Right ventricle myocardium inferior (tissue), 1 donor: ENCODE measurements around the gene SRGAP3. TPM values are rescaled to one million over a fixed set of nuclear protein-coding genes. Genes with fewer than 3 reads are reported as not detected.

Source experiments
- ATAC-seq: fragments of 200-7000 bp; cut with Tn5 transposase; one replicate; pipeline ENCODE4 v1.9.1; 2020; ENCODE audit warnings: mild to moderate bottlenecking, moderate library complexity
- DNase-seq: peaks from one replicate; pipeline ENCODE4 v3.0.0; 2021; ENCODE audit errors: missing footprints
- intact Hi-C: fragments of 100-400 bp; cut with DNase I; formaldehyde crosslinking; loops from one replicate; pipeline ENCODE4 v1.11.0; 2022
- total RNA-seq: library from RNA; stranded (reverse); fragmentation: NEBNext Ultra II Directional; extraction: Animal tissue kit (Norgen Biotek cat#: 25700); gene quantifications from one replicate; pipeline ENCODE4 v1.2.1, GENCODE V29; 2021
- donor health status: DM: no; HTN: yes; CAD: no; lungs with severe emphysema.

The SRGAP3 gene
- total RNA-seq, 1 donor from 2014 or later: 6.1 TPM

DNA sequence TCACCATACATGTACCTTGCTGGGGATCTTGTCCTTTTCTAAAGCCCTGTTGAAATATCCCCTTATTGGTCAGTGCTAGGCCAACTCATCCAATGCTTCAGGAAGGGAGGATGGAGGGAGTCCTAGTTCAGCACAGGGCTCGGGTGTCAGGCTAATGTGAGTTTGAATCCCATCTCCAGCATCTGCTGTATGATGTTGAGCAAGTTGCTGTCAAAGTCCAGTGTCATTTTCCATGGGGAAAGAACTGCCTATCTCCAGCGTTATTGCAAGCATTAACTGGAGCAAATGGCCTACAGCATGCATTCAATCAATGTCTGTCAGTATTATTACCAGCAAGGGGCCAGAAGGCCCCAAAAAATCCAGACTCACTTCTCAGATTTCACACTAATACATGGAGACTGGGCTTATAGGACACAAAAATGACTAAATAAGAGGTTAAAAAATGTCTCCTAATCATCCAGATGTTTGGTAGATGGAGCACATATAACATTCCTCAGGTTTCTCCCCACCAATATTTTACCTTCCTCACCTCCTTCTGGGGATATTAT lies 40.8 kb downstream of the SRGAP3 start:
- intact Hi-C loops: no loop called here
- ATAC-seq: no peak
- DNase-seq: no peak

DNA sequence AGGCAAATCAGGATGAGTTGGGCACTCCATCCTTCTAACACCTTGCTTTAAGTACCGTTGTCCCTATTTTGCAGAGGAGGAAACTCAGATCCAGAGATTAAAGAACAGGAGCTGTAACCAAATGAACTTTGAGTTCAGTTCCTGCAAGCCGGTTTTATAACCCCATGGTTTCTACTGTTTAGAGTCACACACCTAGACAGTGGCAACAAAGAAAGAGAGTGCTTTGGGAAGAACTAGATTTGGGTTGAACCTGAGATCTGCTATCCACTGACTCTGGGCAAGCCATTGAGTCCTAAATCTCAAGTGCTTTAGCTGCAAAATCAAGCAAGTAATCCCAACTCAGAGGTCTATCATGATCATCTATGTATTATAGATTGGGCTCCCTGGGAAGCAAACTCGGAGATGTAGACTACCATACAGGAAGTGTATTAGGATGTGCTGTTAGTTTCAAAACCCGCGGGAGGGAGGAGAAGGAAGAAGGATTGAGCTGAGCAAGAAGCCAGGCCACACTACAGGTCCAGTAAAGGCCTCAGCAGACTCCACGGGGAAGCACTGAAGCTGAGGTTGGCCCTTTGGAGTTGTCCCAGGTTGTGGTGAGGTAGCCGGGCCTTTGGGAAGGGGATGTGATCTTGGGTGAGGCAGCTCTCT lies 42.2 kb downstream of the SRGAP3 start:
- intact Hi-C loops: no loop called here
- DNase-seq (no peak), ATAC-seq (no peak)

DNA sequence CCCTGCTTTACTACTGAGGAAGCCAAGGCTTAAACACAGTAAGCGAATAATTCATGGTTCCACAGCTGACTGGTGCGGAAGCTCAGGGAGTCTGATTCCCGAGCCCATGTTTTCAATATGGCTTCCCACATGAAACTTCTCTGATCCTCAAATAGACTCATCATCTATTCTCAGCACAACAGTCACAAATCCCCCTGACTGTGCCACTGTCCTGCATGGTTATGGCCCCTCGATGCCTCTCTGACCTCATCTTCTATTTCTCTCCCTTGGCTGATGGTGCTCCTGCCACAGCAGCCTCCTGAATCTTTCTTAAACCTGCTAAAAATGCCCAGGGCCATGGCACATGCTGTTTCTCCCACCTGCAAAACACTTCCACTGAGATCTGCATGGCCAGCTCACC lies 43.2 kb downstream of the SRGAP3 start:
- DNase-seq (no peak), ATAC-seq (no peak)
- intact Hi-C loops: no loop called here

DNA sequence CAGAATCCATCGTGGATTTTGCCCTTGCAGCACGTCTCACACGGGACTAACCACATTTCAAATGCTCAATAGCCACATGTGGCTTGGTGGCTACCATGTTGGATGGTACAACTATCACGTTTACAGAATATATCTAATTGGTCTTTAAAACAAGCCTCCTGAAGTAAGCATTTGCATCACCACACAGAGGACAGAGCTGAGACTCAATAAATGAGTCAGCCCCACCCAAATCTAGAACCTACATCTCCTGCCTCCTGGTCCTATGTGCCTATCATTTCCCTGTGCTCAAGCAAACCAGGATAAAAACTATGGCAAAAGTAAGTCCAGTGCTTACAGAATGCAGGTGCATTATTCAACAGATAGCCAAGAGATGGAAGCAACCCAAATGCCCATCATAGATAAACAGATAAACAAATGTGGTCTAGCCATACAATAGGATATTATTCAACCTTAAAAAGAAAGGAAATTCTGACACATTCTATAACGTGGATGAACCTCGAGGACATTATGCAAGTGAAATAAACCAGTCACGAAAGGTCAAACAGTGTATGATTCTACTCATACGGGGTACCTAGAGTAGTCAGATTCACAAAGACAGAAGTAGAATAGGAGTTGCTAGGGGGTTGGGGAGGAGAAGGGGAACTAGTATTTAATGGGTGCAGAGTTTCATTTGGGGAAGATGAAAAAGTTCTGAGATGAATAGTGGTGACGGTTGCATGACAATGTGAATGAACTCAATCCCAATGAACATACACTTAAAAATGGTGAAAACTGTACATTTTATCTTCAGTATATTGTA lies 43.9 kb downstream of the SRGAP3 start:
- ATAC-seq (no peak), DNase-seq (no peak)
- intact Hi-C loops: no loop called here

DNA sequence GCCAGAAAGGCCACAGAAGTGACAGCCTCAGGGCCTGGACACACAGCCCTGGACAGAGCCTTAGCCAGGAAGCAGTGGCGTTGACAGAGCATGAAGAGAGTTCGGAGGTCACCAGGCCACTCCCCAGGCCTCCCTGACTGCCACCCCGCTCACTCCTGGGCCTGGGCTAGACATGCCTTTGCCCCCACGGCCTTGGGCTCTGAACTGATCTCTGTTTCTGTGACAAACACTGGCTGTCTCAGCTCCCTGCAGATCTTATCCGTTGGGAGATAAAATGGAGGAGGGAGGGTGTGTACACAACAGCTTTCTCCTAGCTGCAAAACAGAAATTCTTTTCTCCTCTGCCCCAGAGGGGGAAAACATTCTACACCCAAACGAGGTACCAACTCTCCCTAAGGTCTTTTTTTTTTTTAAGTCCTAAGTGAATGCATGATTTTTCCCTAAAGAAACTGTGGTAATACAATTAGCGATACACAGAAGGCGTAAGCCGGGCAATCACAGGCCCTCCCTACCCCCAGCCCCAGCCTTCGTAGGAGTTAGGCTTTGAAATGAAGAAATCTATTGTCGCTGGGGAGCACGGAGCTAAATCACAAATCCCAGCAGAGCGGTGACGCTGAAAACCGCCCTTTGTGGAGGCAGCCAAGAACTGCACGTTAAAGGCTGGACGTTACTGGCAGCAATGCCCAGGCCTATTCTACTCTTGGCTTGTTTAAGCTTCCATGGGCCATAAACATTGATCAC lies 45.0 kb downstream of the SRGAP3 start:
- DNase-seq (no peak), ATAC-seq (no peak)
- intact Hi-C loops: no loop called here

DNA sequence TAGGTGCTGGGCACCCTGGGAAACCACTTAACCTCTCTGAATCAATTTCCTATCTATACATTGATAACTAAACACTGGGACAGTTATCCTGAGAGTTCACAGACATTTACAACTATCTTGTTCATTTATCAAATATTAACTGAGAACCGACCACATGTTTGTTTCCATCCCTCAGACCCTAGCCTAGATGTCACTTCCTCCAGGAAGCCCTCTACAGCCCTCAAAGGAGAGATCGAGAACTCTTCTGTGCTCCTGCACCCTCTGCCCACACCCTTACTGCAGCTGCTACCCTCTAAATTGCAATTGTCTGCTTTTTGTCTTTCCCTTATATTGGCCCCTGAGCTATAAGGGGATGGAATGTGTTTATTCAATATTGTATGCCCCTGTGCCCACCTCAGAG lies 46.1 kb downstream of the SRGAP3 start:
- DNase-seq: no peak
- no peak for ATAC-seq
- intact Hi-C loops: no loop called here

DNA sequence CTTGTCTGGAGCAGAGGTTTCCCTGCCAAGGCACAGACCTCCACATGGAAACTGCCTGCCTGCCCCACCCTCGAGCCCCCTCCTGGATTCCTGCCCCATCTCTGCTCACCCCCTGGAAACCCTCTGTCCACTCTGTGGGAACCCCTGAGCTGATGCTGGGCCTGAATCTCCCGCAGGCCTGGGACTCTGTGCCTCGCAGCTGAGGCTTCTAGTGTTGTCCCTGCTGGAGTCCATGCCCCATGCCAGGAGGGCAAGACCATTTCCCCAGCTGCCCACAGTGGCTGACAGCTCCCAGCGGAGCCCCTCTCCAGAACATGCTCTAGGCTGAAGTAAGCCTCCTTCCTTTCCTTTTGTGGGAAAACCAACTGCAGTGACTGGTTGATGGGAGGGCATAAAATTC lies 46.9 kb downstream of the SRGAP3 start:
- no peak for ATAC-seq
- intact Hi-C loops: no loop called here

DNA sequence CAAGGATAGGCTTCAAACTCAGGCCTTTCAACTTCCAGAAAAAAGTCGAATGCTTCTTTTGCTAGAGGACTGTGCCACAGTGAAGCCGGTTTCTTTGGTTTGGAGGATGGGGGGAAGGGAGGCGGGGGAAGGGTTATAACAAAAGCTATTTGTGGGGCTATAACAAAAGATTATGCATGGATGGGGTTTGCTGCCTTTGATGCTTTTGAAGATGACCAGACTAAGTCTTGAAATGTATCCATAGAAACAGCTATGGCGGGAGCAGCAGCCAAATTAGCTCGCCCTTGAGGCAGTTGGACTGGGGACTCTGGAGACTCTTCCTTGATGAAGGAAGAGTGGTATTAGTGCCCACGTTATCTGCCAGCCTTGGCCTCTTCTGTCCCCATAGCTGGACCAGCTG lies 47.5 kb downstream of the SRGAP3 start:
- no peak for ATAC-seq
- intact Hi-C loops: no loop called here

More for the DNA sequence above, 46.9 kb downstream of the SRGAP3 start:
- no peak for DNase-seq

DNA sequence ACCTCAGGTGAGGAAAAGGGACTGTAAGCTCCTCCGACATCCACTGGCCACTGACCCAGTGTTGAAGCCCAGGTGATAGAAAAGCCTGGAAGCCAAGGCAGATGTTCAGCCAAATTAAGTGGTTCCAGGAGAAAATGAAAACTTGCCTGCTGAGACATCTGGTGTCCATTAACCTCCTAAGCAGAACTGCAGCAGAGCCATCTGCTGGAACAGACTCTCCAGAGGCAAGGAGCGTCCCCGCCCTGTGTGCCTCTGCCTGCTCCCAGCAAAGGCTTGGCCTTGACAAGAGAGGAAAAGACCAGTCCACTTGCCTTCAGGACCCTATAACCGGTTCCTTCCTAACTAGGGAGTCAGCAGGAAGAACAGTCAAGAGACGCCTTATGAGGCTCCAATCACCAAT lies 48.2 kb downstream of the SRGAP3 start:
- DNase-seq: no peak
- intact Hi-C loops: no loop called here

More for the DNA sequence above, 47.5 kb downstream of the SRGAP3 start:
- DNase-seq: no peak

DNA sequence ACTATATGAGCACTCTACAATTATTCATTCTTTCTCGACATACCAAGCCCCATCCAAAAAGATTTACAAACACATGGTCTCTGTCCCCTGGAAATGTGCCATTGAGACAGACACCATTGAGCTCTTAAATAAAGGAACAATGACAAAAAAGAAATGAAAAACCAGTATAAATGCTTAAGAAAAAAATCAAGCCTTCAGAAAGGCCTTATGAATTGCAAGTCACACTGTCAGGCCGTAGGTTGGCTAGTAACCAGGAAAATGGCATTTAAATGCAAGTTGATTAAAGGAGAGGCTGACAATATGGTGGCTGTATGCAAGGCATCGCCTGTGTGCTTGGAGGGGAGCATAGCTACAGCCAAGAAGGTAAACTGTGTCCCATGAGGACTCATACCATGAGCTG lies 49.7 kb downstream of the SRGAP3 start:
- DNase-seq (no peak), ATAC-seq (no peak)
- intact Hi-C loops: no loop called here

More for the DNA sequence above, 48.2 kb downstream of the SRGAP3 start:
- ATAC-seq: peak; percentile 37

DNA sequence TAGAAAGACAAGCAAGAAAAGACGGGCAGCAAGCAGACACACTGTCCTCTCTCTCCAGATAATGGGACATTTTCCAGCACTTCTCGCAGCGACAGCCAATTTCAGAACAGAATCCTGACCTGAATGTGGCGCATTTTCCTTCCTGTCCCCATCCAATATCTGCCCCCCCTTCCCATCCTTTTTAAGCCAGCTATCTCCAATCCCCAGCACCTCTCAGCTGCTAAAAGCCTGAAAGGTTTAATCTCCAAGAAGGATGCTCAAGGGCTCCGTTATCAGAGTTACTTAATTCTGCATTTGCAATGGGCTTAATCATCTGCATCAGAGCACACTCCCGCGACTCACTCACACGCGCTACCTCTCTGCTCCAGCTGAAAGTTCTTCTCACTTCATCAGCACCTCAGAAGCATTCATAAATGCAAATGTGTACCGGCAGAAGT lies 50.5 kb downstream of the SRGAP3 start:
- DNase-seq (no peak), ATAC-seq (no peak)
- intact Hi-C loops: no loop called here

DNA sequence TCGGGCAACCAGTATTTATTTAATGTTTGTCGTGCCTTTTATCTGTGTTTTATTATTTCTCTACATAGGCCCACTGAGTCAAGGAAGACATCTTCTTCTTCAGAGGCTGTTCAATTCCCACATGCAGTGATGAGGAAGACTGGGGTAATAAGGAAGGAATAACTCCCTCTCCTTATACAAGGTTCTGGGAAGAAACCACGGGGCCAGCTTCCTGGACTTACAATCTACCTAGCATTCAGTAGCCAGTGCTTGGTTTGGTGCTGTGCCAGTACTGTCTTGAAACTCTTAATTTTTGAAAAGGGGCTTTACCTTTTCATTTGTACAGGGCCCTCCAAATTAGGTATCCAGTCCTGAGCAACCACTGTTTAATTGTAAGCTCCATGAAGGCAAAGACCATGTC lies 51.2 kb downstream of the SRGAP3 start:
- intact Hi-C loops: no loop called here
- DNase-seq (no peak), ATAC-seq (no peak)

DNA sequence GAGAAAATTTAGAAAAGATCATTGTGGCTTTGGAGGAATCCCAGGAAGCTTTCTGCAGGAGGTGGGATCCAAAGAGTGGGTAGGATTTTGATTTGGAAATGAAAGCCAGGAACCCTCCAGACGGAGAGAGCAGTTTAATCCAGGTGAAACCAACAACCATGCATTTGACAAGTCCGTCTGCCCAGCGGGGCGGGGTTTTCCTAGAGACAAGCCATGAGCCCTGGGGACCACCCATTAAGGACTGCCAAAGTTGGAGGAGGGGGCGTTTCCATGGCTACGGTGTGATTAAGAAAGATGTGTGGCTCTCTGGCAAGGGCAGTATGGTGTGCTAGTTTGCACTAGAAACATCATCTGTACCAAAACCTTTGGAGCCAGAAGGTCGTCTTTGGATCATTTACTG lies 53.4 kb downstream of the SRGAP3 start:
- intact Hi-C loops: no loop called here
- DNase-seq (no peak), ATAC-seq (no peak)

DNA sequence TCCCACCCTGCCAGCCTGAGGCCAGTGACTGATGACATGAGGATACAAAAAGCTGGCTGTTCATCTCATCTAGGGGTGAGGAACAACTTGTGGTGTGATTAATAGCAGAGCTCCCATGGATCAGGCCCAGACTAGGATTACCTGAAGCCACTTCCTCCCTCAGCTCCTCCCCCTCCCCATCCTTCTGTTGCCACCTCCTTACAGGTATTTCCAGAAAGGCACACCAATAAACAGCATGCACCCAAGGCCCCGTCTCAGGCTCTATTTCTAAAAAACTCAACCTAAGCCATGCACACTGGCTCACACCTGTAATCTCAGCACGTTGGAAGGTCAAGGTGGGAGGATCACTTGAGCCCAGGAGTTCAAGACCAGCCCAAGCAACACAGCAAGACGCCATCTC lies 54.1 kb downstream of the SRGAP3 start:
- DNase-seq: no peak
- ATAC-seq: no peak
- intact Hi-C loops: no loop called here

DNA sequence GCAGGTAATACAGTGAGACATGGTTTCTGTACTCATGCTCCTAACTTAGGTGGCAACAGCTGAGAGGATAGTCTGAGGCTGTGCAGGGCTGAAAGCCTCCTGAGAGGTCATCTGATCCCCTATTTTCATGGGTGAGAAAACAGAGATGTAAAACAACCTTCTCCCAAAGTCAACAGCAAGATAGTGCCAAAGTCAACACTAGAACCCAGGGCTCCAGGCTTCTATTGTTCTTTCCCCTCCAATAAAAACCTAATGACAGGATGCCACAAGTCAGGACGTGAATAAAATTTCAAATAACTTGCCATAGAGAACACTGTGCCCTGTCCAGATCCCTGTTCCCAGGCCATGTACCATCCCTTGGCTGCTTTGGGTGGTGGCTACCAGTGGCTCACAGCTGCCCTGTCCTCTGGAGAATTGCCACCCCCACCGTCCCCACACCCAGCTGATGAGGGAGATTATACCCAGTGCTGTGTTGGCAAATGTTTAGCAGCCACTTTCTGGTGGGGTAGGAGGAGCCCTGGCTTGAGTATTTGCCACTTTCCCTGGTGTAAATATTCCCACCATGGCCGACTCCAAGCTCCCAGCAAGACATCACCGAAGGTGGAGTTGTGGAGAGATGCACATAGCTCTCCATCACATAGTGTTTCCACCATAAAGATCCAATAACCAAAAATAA lies 54.8 kb downstream of the SRGAP3 start:
- intact Hi-C loops: no loop called here
- DNase-seq (no peak), ATAC-seq (no peak)

DNA sequence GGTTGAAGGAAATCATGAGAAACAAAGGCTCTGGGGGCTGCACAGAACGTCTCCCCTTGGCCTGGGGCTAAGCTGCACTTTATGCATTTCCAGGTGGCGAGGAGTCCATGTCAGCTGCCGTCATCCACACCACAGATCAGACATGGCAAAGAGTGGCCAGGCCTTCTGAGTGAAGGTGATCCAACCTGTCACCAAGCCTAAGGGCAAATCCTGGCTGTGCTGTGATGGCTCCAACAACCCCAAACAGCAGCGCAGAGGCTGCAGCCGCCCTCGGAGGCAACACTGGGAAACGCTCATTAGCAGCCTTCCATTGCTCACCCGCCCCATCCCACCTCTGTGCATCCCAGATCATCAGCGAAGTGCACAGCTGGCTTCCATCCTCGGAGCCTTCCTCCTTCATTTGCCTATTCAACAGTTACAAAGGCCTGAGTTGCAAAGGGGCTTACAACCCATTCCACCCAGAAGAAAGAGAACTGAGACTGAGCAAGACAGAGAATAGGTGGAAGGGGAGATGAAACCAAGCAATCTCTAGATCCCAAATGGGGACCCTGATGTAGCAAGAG lies 55.7 kb downstream of the SRGAP3 start:
- no peak for DNase-seq
- intact Hi-C loops: no loop called here
- ATAC-seq: no peak

DNA sequence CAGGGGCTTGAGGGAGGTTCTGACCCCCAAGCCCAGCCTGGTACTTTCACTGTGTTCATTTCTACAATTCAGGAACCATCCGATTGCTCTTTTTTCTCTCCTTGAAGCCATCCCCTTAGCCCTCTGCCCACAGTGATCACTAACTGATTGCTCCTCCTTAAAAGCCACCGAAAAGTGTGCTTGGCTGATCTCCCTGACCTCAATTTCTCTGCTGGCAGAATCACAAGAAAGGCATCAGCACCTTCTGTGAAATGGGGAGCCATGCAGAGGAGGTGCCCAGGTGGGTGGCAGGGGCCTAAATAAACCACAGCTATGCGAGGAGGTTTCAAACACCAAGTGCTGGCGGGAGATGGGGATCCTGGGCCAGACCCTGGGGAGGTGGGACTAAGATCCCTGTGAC lies 56.2 kb downstream of the SRGAP3 start:
- ATAC-seq: no peak
- intact Hi-C loops: no loop called here

DNA sequence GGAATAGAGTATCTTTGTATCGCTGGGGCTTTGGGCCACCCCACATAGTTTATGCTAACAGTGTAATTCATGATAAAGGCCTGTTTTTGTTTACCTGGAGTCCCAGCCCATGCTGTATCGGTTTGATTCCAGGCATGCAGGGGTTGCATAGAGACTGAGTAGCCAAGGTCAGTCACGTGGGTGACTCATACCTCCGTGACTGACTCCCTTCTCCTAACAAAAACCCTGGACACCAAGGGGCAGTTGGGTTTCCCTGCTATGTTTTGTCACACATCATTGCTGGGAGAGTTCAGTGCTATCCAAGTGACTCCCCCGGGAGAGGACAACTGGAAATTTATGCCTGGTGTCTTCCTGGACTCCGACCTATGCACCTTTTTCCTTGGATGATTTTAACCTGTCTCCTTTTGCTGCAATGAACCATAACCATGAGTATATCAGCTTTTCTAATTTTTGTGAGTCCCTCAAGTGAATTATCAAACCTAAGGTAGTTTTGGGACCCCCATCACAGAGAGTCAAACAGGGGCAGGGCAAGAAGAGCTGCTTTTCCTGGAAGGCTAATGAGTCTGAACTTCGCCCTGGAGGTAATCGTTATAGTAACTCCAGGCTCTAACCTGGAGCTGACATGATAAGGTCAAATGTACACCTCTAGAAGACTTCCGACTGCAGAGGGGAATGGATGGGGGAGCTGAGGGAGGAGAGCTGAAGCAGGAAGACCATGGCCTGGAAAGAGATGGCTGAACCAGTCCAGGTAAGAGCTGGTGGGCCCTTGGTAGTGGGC lies 57.0 kb downstream of the SRGAP3 start:
- intact Hi-C loops: no loop called here
- ATAC-seq: no peak
- no peak for DNase-seq

More for the DNA sequence above, 56.2 kb downstream of the SRGAP3 start:
- no peak for DNase-seq
